ENCODE results near the gene NEURL2.
"Not testable (repeated sequence)": the region's sequence is repeated elsewhere in the genome, so short reads cannot be mapped to it uniquely, and the experiment has no call there.

The NEURL2 gene

GRCh38 chr20:45919542-45920399 lies 28.8 kb upstream of the NEURL2 start:
- no peak for DNase-seq

- DNase-seq, result no peak
Measured at GRCh38 chr20:45918779-45919537, 27.9 kb upstream of the NEURL2 start.

GRCh38 chr20:45918182-45918737 lies 27.3 kb upstream of the NEURL2 start:
- DNase-seq, result no peak

DNA sequence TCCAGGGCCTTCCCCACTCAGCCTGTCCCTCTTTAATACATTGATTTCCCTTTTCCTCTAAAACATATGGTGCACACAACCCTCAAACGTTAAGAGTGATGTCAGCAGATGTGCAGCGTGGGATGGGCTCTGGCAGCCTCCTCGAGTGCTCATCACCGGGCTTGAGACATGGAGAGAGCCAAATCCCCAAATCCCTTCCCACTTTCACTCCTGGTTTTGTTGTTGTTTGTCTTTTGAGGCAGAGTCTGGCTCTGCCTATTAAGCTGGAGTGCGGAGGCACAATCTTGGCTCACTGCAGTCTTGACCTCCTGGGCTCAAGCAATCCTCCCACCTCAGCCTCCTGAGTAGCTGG lies 26.8 kb upstream of the NEURL2 start:
- no peak for DNase-seq

GRCh38 chr20:45913116-45913515 lies 22.1 kb upstream of the NEURL2 start:
- no peak for DNase-seq

- DNase-seq, result no peak
Measured at GRCh38 chr20:45912344-45912682, 21.3 kb upstream of the NEURL2 start.

DNA sequence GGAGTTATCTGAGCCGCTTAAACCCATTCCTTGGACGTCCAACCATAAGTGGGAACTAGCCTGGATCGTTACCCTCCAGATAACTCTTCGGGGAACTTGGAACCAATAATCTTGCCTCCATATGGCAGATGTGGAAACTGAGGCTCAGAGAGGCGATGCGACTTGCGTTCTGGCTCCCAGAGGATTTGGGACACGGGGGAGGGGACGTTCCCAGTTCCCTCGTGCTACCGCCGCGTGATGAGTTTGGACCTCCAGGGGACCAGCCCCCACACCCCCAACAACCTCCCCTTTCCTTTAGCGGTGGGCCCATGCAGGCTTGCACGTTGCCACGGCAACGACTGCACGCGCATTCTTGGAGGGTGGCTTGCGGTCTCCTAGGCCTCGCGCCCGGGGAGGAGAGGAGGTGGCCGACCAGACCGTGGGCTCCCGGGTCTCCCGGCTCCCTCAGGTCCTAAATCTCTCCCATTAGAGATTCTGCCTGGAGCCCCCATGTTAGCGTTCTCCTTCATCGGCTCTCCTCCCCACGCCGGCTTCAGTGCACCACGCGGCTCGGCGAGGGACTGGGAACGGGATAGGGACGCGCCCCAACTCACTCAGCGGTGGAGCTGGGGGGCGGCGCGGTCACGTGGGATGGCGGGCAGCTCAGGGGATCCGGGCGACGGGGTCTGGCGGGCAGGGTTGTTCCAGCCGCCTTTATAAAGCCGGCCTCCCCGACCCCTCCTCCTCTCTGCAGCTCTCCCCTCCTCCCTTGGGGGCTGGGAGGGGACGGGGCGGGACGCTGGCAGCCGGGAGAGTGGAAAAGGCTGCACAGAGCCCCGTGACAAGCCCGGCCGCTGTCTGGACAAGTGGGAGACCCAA lies 20.7 kb upstream of the NEURL2 start, which contains the start of gene PLTP:
PLTP (minus strand) TSS at position 670 of the 858 bp plus-strand sequence. CDS start 703 bp downstream, outside the sequence.
- no peak for DNase-seq

DNA sequence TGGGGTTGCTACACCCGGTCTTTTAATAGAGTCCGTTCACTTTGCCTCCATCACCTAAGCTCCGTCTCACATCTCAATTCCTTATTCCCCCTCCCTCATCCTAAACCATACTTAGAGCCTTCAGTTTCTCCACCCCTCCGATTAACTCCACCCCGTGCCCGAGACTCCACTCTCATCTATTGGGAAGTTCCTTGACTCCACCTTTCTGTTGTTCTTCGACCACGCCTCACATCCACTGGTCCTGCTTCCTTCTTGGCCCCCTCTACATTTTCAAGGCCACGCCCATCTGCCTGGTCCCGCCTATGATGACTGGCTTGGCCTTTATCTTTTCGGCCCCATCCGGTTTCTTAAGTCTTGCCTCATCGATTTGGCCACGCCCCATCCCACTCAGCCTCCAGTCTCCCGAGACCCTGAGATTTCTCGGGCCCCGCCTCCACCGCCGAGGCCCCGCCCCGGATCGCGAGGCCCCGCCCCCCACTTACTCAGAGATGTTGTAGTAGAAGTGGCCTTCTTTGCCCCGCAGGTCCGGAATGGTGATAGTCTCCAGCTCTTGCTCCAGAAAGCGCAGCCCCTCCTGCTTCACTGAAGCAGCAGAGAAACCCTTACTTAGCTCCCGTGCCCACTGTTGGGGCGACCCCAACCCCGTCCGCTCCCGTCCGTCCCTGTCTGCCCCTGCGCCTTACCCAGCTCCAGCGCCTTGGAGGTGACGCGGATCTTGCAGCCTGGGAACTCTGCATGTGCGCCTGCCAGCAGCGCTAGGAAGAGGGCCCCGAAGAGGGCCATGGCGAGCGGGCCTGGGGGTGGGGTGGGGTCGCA lies 19.9 kb upstream of the NEURL2 start:
- peak; percentile 40 for DNase-seq

DNA sequence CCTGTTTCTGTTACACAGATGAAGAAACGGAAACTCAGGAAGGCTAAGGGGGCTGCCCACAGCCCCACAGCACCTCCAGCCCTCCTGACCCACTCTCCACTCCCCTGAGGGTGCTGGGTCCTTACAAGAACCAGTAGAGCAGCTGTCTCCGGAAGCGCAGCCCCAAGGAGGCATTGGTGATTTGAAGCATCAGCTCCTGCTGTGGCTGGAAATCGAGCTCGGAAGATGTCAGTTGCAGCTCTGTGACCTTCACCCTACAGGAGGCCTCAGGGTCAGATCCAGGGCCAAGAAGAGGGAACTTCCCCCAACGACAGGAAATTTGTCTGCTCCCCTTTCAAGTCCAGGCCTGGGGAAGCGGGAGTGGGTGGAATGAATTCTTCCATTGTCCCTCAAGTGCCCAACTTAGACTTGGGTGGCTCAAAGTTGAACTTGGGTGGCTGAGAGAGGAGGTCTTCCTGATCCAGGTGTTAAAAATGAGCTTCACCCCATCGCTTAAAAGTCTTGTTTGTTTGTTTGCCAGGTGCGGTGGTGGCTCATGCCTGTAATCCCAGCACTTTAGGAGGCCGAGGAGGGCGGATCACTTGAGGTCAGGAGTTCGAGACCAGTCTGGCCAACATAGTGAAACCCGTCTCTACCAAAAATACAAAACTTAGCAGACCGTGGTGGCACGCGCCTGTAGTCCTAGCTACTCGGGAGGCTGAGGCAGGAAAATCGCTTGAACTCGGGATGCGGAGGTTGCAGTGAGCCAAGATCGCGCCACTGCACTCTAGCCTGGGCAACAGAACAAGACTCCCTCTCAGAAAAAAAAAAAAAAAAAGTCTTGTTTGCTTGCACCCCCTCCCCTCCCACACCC lies 19.0 kb upstream of the NEURL2 start:
- DNase-seq, result no peak

DNA sequence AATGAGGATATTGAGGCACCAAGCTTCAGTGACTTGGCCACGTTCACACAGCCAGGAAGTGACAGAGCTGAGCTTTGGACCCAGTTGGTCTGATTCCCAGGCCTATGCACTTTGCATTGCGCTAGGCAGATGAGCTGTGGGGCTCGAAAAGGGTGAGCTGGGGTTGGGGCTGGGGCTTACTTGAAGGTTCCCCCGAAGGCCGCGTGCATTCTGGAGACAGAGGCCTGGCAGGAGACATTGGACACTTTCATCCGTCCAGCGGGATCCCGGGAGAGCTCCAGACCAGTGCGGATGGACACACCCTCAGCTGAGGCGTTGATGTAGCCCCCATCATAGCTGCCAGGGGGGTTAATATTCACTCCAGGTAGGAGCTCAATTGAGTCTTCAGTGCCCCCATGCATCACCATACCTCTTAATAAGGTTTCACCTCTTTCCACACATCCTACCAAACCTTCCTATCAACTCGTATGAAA lies 18.4 kb upstream of the NEURL2 start:
- DNase-seq, result no peak

DNA sequence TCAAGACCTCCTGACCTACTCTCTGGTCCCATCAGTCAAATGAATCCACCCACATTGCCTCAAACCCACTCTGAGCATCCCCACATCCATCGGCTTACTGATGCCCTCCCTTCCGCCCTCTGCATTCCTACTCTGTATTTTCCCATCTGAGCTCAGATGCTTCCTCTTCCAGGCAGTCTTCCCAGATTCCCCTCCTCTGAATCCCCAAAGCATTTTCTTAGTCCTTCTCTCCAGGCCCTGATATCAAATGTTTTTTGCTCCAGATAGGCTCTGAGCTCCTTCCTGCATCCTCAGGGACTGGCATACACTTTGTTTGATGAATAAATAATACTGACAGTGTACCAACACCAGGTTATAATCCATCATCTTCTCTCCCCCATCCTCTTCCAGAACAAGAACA lies 17.1 kb upstream of the NEURL2 start:
- no peak for DNase-seq

- no peak for DNase-seq
Measured at GRCh38 chr20:45907219-45907948, 16.4 kb upstream of the NEURL2 start.

- no peak for DNase-seq
Measured at GRCh38 chr20:45905505-45906079, 14.6 kb upstream of the NEURL2 start.

GRCh38 chr20:45904583-45905504 lies 13.8 kb upstream of the NEURL2 start:
- no peak for DNase-seq

- DNase-seq, result no peak
Measured at GRCh38 chr20:45902199-45902701, 11.2 kb upstream of the NEURL2 start.

GRCh38 chr20:45901332-45901731 lies 10.3 kb upstream of the NEURL2 start:
- DNase-seq, result not testable (repeated sequence)

- DNase-seq, result no peak
Measured at GRCh38 chr20:45899046-45899835, 8.2 kb upstream of the NEURL2 start.

- no peak for DNase-seq
Measured at GRCh38 chr20:45898285-45898684, 7.3 kb upstream of the NEURL2 start.

Data from NCI-H446 treated with DMSO at 0.1 percent for 48 hours (cell line).